ENCODE data around the gene ELMO1.

Gene ELMO1

DNA sequence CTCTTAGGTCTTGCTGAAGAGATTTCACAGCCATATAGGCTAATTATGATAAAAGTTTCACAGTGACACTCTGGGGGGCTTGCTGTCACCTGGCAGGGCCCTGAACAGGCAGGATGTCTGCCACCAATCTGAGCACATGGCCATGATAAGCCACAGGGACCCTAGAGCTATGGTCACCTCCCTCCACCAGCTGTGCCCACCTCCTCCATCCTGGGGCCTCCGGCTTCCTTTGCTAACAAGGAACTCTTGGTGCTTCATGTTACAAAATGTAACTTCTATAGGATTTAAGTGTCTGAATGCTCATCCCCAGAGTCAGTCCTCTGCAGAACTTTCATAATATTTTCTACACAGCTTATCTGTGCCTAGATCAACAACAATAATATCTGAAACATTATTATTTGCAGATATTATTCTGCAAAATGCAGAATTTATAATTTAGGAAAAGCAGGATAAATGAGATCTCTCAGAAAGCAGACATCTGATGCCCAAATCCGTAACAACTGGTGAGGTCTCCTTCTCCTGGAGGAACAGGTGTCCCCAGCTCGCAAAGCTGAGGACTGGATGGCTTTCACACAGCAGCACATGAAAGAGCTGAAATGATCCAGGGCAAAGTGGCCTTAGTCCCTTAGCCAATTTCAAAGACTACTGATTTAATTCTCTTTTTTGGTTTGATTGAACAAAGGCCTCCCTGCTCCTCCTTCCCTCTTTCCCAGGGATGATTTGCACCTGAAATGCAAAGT lies 437.3 kb downstream of the ELMO1 start:
- no peak for DNase-seq
- intact Hi-C loops (cut with DNase I) = no loop called here

DNA sequence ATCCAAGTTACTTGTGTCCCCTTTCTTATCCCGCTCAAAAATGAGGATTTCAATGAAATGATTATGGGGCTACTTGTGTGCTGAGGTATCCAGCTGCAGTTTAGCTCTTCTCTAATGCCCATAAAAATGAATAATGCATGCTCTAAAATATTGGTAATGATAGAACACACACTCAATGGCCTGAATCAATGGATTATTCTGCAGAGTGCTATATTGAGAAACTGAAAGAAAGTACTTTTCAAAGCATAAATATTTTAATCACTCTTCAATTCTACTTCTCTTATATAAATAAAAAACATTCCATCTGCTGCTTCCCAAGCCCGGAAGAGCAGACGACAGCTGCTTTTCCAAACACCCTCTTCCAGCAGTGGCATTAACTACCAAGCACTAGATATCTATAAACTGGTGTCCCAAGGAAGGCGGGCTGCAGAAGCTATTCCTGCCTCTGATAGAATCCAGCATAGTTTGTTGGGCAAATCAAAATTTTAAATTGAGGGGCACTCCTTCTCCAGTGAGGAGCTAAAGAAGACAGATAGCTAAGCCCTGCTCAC lies 439.5 kb downstream of the ELMO1 start:
- no peak for DNase-seq
- intact Hi-C loops (cut with DNase I) = no loop called here

DNA sequence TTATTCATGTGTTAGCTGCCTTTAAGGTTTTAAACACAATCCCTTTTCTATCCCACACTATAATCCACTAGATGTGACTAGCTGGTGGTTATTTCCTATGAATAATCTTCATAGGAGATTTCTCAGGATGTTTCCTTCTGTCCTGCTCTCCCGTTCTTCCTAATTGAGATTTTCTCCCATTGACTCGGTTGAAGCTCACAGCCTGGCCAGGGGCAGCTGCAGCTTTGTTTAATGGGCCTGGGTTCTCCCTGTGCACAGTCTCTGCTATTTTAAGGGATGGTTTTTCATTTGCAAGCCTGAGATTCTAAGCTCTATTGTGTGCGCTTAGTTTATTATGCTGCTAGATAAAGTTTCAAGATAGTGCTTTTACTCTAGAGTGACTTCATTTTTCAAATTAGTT lies 441.0 kb downstream of the ELMO1 start:
- DNase-seq = no peak
- intact Hi-C loops (cut with DNase I) = no loop called here

DNA sequence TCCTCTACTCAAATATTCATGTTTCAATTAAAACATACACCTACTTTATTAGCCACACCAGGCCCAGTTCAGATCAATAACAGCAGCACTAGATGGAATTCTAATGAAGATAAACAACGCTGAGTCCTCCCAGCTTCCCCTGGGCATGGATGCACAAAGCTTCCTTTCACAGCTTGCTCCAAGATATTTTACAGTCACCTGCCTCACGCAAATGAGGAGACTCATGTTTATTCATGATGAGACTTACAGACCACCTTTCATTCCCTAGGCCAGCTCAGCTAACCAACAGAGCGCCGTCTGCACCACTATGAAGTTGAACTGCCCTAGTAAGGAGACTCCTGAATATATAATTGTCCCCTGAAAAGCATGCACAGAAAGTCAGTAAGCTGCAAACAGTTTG lies 441.4 kb downstream of the ELMO1 start:
- intact Hi-C loops (cut with DNase I) = no loop called here
- peak in 1 of 42 donors; percentile 21 for DNase-seq

DNA sequence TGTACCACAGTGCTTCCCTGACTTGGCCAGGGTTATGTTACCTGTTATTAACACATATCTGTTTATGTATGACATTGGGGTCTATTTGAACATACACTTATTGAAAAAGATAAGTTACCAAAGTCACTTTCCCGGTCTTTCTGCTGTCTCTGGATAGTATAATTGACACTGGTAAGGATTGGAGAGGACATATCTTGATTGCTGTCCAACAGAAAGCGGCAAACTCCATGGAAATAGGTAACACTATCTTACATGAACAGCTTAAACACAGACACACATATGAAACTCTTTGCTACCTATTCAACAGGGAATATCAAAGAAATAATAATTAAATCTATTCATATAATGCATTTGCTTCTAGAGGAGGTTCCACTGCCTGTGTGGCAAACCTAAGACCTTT lies 441.9 kb downstream of the ELMO1 start:
- intact Hi-C loops (cut with DNase I) = no loop called here
- DNase-seq = no peak

DNA sequence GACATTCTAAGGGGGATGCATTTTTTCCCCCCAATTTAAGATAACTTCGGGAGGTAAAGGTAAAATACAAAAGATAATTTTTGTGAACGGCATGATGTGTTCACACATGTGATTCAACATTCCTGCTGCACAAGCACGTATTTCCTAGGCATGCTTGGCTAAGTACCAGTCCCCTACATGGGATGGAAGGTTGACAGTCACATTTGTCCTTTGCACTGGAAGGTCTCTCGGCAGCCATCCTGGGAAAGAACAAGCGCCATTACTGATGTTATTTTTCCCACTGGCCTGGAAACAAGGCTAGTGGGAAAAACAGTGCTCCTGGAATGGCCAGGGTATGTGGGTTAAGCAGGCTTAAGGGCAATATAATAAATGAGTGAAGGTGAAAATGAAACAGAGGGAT lies 448.2 kb downstream of the ELMO1 start:
- intact Hi-C loops (cut with DNase I) = no loop called here
- DNase-seq = no peak

DNA sequence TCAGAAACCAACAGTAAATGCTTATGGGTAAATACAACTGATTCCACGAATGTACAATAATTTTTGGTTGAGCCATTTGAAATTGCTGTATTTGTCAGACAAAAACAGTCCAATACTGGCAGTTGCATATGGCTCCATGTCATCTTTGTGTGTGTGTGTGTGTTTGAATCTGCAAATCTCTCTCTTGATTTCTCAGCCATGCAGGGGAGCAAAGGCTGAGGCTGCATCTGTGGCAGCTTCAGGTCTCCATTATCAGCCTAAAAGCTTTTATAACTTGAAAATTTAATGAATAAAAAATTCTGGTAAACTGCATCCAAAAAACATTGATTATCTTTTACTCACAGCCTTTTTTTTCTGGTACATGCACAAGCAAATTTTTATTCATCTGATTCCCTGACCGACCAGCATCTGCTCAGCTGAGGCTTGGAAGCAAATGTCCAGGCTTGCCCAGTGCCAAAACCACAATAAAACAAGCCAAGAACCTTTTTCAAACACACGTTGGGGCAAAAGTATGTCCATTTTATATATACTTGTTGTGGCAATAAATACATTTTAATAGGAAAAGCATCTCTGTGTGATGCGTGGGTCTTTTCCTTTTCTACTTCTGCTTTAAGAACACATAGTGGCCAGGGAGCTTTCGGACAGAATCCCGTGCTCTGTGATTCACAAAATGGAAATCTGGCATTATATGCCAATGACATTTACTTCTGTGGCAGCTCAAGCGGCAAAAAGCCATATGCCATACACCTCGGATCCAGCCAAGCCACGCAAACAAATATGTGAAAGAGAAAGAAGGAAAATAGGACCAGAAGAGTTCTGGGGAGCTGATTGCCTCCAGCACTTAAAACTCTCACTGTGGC lies 448.8 kb downstream of the ELMO1 start:
- intact Hi-C loops (cut with DNase I) = no loop called here

DNA sequence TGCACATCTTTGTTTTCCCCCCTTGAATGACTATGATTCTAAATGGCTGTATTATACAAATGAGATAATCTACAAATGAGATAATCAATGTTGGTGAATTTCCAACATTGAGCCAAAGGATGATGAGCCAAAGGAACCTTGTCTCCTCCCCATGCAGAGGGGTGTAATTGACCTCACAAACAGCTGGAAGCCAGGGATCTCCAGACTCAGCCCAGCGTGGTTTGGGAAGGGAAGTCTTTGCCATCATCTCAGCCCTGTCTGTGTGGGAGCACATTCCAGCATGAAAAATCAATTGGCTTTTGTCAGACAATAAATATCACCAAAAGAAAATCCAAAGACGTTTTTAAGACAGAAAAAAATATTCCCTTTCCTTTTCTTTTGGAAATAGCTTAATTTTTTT lies 452.9 kb downstream of the ELMO1 start:
- intact Hi-C loops (cut with DNase I) = no loop called here
- DNase-seq = no peak

More for the DNA sequence above, 448.8 kb downstream of the ELMO1 start:
- DNase-seq = no peak

DNA sequence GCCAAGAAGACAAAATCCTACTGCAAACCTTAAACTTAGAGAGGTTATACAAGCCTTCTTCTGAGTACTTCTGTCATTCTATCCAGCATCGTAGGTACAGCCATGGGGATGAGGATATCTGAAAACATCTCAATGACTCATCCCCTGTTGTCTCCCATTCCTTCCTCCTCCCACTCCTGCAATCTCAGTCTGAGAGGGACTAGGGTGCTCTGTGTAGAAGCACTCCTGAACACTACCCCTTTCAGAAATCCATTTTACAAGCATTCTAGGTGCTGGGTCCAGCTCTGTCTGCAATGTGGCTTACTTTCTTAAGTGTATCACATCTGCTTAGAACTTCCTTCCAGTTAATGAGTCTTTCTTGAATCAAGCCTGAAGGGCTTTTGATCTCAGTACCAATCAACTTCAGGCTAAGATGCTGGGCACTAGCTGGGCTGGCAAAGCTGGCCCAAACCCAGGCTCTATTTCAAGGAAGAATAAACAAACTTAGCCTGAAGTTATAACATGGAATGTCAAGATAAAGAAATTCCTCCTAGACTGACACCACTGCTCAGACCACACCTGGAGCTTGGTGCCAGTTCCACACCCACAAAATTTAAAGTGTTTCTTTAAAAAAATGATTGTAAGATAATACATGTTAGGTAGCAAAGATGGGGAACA lies 454.1 kb downstream of the ELMO1 start:
- peak in 2 of 42 donors; percentile 18 to 22 for DNase-seq
- intact Hi-C loops (cut with DNase I) = no loop called here

DNA sequence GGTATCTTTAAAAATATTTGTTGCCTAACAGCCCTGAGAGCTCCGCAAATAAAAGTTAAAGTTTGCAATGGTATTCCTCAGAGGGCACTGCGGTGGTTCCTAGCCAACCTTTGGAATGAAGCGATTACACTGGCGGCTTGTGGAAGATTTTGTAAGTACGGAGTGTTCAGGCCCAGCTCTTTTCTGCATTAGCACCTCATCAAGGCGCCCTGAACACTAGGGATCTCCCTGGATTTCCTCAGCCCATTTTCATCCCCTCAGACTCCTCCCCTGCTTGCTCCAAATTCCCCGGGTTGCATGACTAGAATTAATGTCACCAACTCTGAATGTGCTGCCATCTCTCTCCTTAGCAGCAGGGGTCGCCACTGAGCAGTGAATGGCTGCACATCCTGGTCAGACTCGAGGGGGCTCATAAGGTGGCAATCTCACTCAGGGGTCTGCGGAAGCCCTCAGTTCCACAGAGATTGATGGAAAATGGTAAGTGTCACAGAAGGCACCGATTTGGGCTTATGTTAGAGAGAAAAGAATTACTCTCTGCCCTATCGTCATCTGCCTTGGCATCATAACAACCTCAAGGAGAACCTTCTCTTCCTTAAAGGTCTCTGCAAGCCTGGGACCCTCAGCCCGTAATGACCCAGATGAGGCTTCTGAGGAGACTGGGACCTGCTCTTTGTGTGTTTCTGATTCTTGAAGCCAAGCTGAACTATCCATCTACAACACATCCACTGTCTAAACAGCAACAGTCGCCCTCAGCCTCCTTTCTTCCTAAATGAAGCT lies 461.5 kb downstream of the ELMO1 start:
- intact Hi-C loops (cut with DNase I) = loop anchor here (5.0 kb wide), 2 partner anchors 195 to 210 kb away; no protein-coding TSS in a partner anchor
- peak; percentile 59 to 92 (median 83) for DNase-seq

DNA sequence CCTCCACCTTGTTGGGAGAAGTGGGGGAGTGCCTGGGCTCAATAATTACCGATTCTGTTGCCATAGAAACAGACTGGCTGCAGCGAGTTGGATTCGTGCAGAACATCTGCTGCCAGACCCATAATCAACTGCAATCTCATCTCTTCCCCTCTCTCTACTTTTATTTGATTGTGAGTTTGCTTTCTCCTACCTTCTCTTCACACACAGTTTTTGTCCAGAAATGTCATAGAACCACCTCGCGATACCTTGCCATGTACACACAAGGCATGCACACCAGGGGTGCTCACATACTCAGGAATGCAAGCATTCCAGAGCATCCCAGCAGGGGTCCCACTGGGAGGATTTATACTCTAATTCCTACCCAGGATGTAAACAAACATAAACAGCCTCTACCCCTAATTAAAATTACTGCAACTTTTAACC lies 462.1 kb downstream of the ELMO1 start:
- intact Hi-C loops (cut with DNase I) = loop anchor here (5.0 kb wide), 2 partner anchors 196 to 211 kb away; no protein-coding TSS in a partner anchor
- DNase-seq = peak in 17 of 42 donors; percentile 33 to 76 (median 48)

DNA sequence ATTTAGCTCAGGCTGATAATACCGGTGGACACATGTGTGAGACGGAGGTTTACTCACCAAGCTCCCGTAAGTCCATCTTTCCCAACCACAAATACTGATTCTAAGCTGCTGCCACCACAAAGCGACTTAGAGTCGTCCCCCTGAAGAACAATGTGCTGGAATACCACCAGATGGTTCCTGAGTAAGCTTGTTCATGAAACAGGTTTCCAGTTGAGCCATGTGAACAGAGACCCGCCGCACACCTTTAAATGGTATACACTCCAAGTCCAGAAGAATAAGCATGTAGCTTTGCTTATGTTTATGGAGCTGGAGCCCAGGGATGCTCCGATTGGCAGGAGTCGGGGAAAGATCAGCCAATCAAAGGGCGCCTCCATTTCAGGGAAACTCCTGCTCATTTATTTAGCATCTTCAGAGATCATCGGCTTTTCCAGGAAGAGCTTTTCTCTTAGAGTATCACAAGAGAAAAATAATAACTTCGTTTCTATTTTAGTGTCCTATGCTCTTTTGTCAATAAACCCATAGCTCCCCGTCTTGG lies 462.7 kb downstream of the ELMO1 start:
- intact Hi-C loops (cut with DNase I) = loop anchor here (5.0 kb wide), 2 partner anchors 196 to 211 kb away; no protein-coding TSS in a partner anchor
- DNase-seq = peak; percentile 41 to 90 (median 73)

DNA sequence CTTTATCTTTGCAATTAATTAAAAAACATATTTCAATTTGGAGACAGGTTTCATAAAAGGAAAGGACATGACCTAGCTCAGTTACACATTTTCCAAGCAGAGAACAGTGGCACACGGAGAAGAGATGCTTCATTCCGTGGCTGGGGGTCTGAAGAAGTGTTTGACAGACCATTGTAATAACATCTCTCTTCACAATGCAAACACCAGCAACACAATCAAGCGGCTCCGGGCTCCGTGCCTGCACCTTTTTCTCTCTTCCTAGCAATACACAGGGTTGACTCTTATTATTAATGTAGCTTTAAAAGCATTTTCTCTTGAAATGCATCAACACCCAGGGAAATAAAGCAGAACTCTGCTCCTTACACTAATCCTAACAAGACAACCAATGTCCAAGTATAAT lies 463.3 kb downstream of the ELMO1 start:
- intact Hi-C loops (cut with DNase I) = loop anchor here (5.0 kb wide), 2 partner anchors 197 to 212 kb away; no protein-coding TSS in a partner anchor
- peak in 2 of 42 donors; percentile 29 to 37 for DNase-seq

DNA sequence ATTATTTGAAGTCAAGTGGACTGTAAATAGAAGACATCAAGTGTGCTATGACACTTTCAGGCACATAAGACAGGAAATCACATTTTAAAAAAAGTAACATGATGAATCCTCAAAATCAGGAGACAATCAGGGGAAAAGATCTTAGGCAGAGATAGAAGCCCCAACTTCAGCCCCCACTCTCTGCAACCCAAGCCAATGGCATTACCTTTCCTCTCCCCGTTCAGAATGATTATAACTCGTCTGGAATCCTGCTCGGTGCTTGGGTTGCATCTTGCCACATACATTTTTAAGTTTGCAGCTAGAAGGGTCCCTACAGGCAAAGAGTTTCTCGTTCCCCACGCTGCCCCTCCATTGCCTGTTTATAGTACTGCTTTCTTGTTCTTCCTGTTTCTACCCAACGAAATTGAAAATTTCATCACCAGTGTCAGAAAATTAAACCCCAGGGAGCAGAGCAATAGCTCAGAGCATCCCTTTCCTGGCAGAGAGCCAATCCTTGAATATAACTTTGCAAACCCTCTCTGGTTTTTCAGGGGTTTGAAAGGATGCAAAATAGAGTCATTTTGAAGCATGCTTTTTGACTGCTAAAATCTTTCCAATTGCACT lies 463.9 kb downstream of the ELMO1 start:
- DNase-seq = peak in 6 of 42 donors; percentile 17 to 46 (median 32)
- intact Hi-C loops (cut with DNase I) = loop anchor here (5.0 kb wide), 2 partner anchors 197 to 212 kb away; no protein-coding TSS in a partner anchor

DNA sequence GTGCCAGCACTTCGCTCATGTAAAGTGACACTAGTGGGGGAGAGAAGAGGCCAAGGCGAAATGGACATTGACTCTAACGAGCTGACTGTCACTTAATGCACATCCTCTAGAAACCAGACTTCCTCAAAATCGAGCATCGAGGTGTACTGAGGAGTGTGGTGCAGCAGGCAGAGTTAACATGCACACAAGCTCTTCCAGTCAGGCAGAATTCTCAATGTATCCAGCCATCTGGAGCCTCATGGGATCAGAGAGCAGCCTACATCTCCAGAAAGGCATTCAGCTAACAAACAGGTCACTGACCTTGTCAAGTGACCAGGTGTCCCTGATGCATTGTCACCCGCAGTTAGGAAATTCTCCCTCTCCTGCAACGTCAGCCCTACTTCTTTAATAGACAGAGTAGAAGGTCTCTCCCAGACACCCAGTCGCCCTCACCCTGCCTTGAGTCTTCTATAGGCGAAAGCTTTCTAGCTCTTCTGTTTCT lies 464.6 kb downstream of the ELMO1 start:
- DNase-seq = peak in 6 of 42 donors; percentile 10 to 53 (median 25)
- intact Hi-C loops (cut with DNase I) = no loop called here

DNA sequence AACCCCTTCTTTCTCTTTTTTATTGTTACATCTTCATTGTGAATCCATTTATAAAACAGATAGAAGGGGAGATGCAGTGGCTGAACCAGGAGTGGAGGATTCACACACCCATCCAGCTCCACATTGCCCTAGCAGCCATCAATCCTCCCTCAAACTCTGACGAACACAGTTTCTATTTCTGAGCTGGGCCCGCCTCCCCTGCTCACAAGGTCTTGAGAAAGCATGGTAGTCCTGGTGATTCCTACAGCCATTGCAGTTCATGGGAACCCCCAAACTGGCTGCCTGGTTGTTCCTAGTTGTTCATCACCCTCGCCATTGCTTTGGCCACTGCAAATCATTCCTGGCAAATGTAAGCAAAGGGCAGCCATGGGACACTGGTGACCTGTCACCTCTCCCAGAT lies 465.9 kb downstream of the ELMO1 start:
- peak in 41 of 42 donors; percentile 42 to 92 (median 68) for DNase-seq
- intact Hi-C loops (cut with DNase I) = no loop called here

DNA sequence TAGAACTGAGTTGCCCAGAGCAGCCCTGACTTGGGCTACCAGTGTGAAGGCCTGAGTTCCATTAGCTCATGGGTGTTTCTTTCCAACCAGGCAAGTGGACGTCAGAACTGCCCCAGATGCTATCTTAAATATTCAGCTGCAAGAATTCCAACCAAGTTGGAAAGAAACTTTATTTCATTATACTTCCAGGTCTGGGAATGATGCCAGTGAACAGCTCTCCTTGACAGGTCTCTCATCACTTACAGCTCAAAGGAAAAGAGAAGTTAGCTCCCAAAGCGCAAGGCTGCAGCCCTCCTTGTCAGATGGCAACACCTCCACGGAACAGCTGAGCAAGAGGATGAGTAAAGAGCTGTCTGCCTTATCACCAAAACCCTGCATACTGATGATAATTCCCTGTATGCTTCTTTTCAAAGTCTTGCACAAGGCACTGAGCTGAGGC lies 468.8 kb downstream of the ELMO1 start:
- intact Hi-C loops (cut with DNase I) = no loop called here
- DNase-seq = peak in 38 of 42 donors; percentile 25 to 92 (median 70)

Data from head of caudate nucleus (tissue), 42 donors.